GM23338 (cell line): ENCODE measurements around the gene WWOX. TPM values are rescaled to one million over a fixed set of nuclear protein-coding genes. Genes with fewer than 3 reads are reported as not detected.

Experiments used
- ATAC-seq: fragments of 200-7000 bp; cut with Tn5 transposase; 3 replicates; pipeline ENCODE4 v1.9.1; 2020
- DNase-seq: peaks from one replicate; pipeline ENCODE4 v3.0.0-alpha.2; 2015; ENCODE audit warnings: low spot score
- H2AFZ ChIP-seq: fragments of 200-600 bp; sonication (generic); 2 replicates; pipeline ENCODE4 v1.8.0; 2016; ENCODE audit warnings: antibody characterized with exemption, mild to moderate bottlenecking, moderate library complexity
- H3F3A ChIP-seq: fragments of 200-600 bp; sonication (generic); replicated peaks from 2 replicates; pipeline ENCODE4 v1.8.0; 2017; ENCODE audit warnings: antibody characterized with exemption, mixed run types, low read depth
- H3K27ac ChIP-seq: fragments of 200-600 bp; sonication (generic); 2 replicates; pipeline ENCODE4 v1.6.1; 2016; ENCODE audit warnings: low read depth
- H3K27me3 ChIP-seq: fragments of 200-600 bp; sonication (generic); 2 replicates; pipeline ENCODE4 v1.8.0; 2016; ENCODE audit warnings: mild to moderate bottlenecking, mixed run types, moderate library complexity; ENCODE audit not compliant: insufficient read depth
- H3K36me3 ChIP-seq: fragments of 200-600 bp; sonication (generic); 2 replicates; pipeline ENCODE4 v1.8.0; 2016; ENCODE audit warnings: mild to moderate bottlenecking; ENCODE audit not compliant: insufficient read depth
- H3K4me1 ChIP-seq: fragments of 200-600 bp; sonication (generic); 2 replicates; pipeline ENCODE4 v1.8.0; 2016; ENCODE audit warnings: mild to moderate bottlenecking, moderate library complexity; ENCODE audit not compliant: insufficient read depth
- H3K4me2 ChIP-seq: fragments of 200-600 bp; sonication (generic); 2 replicates; pipeline ENCODE4 v1.7.1; 2017; ENCODE audit warnings: mixed run types
- H3K4me3 ChIP-seq: fragments of 200-600 bp; sonication (generic); 2 replicates; pipeline ENCODE4 v1.6.1; 2016; ENCODE audit warnings: mixed run types
- H3K79me2 ChIP-seq: fragments of 200-600 bp; sonication (generic); replicated peaks from 2 replicates; pipeline ENCODE4 v1.8.0; 2017; ENCODE audit warnings: mild to moderate bottlenecking; ENCODE audit not compliant: insufficient read depth
- H3K9me2 ChIP-seq: fragments of 200-600 bp; sonication (generic); 2 replicates; pipeline ENCODE4 v1.8.0; 2017; ENCODE audit not compliant: insufficient read depth
- H4K20me1 ChIP-seq: fragments of 200-600 bp; sonication (generic); replicated peaks from 2 replicates; pipeline ENCODE4 v1.8.0; 2017; ENCODE audit warnings: mild to moderate bottlenecking; ENCODE audit not compliant: insufficient read depth
- H3K27ac Mint-ChIP-seq: 2 replicates; pipeline ENCODE4 v1.8.0; 2020; ENCODE audit warnings: inconsistent platforms, mild to moderate bottlenecking, moderate library complexity, mixed read lengths
- H3K27me3 Mint-ChIP-seq: 3 replicates; pipeline ENCODE4 v1.8.0; 2022; ENCODE audit warnings: low read depth, mild to moderate bottlenecking, moderate library complexity, mixed read lengths, inconsistent platforms; ENCODE audit not compliant: insufficient read depth, poor library complexity
- H3K36me3 Mint-ChIP-seq: 3 replicates; pipeline ENCODE4 v1.8.0; 2021; ENCODE audit warnings: low read depth, mild to moderate bottlenecking, inconsistent platforms, moderate library complexity, mixed read lengths
- H3K4me1 Mint-ChIP-seq: 3 replicates; pipeline ENCODE4 v1.8.0; 2020; ENCODE audit warnings: mild to moderate bottlenecking, inconsistent platforms, mixed read lengths
- H3K4me3 Mint-ChIP-seq: 3 replicates; pipeline ENCODE4 v1.8.0; 2021; ENCODE audit warnings: moderate library complexity, mild to moderate bottlenecking, inconsistent platforms, mixed read lengths
- H3K9me3 Mint-ChIP-seq: 3 replicates; pipeline ENCODE4 v1.8.0; 2020; ENCODE audit warnings: moderate library complexity, mild to moderate bottlenecking, inconsistent platforms, mixed read lengths
- CREB1 ChIP-seq: fragments of 250-450 bp; sonication (Bioruptor Pico); IDR thresholded peaks from 2 replicates; pipeline ENCODE4 v1.5.0; 2020; ENCODE audit warnings: low read depth, mild to moderate bottlenecking, moderate library complexity
- EZH2 ChIP-seq: fragments of 200-600 bp; sonication (generic); IDR thresholded peaks from one replicate; pipeline ENCODE4 v1.8.0; 2017; ENCODE audit warnings: antibody characterized with exemption, mild to moderate bottlenecking, low read depth; ENCODE audit not compliant: unreplicated experiment
- EZH2phosphoT487 ChIP-seq: fragments of 200-600 bp; sonication (generic); IDR thresholded peaks from one replicate; pipeline ENCODE4 v1.8.1; 2018; ENCODE audit warnings: antibody characterized with exemption; ENCODE audit not compliant: unreplicated experiment
- JUNB ChIP-seq: IDR thresholded peaks from one replicate; pipeline ENCODE4 v1.6.1; 2016; ENCODE audit warnings: antibody characterized with exemption; ENCODE audit not compliant: unreplicated experiment
- NANOG ChIP-seq: IDR thresholded peaks from 2 replicates; pipeline ENCODE4 v1.6.1; 2016; ENCODE audit warnings: antibody characterized with exemption, borderline replicate concordance
- POLR2AphosphoS5 ChIP-seq: IDR thresholded peaks from 2 replicates; pipeline ENCODE4 v1.6.1; 2016; ENCODE audit warnings: antibody characterized with exemption, low read depth
- STAT1 ChIP-seq: IDR thresholded peaks from one replicate; pipeline ENCODE4 v1.6.1; 2016; ENCODE audit warnings: antibody characterized with exemption; ENCODE audit not compliant: unreplicated experiment
- ZNF114 ChIP-seq: fragments of 250-450 bp; sonication (Bioruptor Pico); IDR thresholded peaks from 2 replicates; pipeline ENCODE4 v1.5.0; 2020; ENCODE audit warnings: mild to moderate bottlenecking, moderate library complexity
- ZNF331 ChIP-seq: fragments of 250-450 bp; sonication (Bioruptor Pico); IDR thresholded peaks from 2 replicates; pipeline ENCODE4 v1.5.0; 2020; ENCODE audit warnings: low read depth, mild to moderate bottlenecking, moderate library complexity
- ZNF462 ChIP-seq: fragments of 250-450 bp; sonication (Bioruptor Pico); IDR thresholded peaks from 2 replicates; pipeline ENCODE4 v1.5.0; 2020; ENCODE audit warnings: mild to moderate bottlenecking, moderate library complexity
- long read RNA-seq: library from polyadenylated mRNA; unstranded; transcript quantifications from one replicate; pipeline ENCODE4 v2.0.0, GENCODE V29; 2020; ENCODE audit not compliant: unreplicated experiment
- polyA plus RNA-seq: library from polyadenylated mRNA; unstranded; fragments of >200 nt; fragmentation: Nextera tagmentation; extraction: Ambion mirVana; gene quantifications from 2 replicates; pipeline ENCODE4 v1.2.1, GENCODE V29; 2016
- total RNA-seq: library from RNA; depleted of rRNA; stranded (reverse); fragments of >200 nt; shearing (Covaris generic); gene quantifications from 2 replicates; pipeline ENCODE4 v1.2.3, GENCODE V29; 2014; rRNA removed
- TF ChIP-seq, protein P1 (sequence below): IDR thresholded peaks from one replicate; pipeline ENCODE4 v1.6.1; 2018; ENCODE audit warnings: antibody characterized with exemption; ENCODE audit not compliant: unreplicated experiment
- TF ChIP-seq, protein P2 (sequence below): IDR thresholded peaks from 2 replicates; pipeline ENCODE4 v1.6.1; 2016; ENCODE audit warnings: antibody characterized with exemption

The WWOX gene
- total RNA-seq: 19.3 and 21.0 TPM in 2 replicates
- 10.0 and 11.5 TPM in 2 replicates for polyA plus RNA-seq
- long read RNA-seq, partial matches to known transcripts: 0 of 3 reads
- long read RNA-seq, other reads (novel, unspliced or antisense): 2 of 3 reads

DNA sequence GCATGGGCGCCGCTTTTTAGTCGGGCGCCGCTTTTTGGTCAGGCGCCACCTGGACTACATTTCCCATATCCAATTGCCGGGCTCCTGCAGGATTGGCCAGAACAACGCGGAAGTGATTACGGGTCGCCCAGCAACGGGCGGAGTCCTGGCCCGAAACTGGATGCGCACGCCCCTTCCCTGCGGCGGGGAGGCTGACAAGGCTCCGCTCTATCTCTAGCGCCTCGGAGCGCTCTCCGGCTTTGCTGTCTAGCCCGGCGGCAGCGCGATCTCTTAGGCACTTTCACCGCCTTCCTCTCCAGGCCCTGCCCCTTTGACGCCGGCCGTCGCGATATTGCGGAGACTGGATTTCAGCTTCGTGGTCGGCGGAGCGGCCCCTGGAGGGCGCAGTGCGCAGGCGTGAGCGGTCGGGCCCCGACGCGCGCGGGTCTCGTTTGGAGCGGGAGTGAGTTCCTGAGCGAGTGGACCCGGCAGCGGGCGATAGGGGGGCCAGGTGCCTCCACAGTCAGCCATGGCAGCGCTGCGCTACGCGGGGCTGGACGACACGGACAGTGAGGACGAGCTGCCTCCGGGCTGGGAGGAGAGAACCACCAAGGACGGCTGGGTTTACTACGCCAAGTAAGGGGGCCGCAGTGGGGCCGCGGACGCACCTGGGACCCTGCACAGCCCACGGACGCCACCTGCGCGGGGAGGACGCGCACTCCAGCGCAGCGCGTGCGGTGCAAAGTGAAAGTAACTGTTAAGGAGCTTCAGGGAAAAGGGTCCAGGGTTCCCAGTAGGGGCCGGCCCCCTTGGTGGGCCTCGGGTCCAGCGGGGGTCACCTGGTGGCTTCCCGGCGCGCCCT lies at the start of gene WWOX:
Gene WWOX, plus strand, starts transcription at position 384 of the 841 bp plus-strand sequence.
- H3K27ac Mint-ChIP-seq: peak within 1 kb of the TSS; percentile 90
- peaks cover 8% of the 10 kb centered on the region for H3K27me3 Mint-ChIP-seq
- H3K79me2 ChIP-seq: 0 out of 2 replicates have a peak, but pooled peaks cover 5% of the 10 kb centered on the region
- peak within 1 kb of the TSS; percentile 95 for H3K4me3 ChIP-seq
- H3K9me2 ChIP-seq: no peaks in the 10 kb centered on the region
- peaks cover 7% of the 10 kb centered on the region for H3K4me1 ChIP-seq
- ATAC-seq: peak; percentile 95
- no peaks in the 10 kb centered on the region for H3K36me3 ChIP-seq
- no peaks in the 10 kb centered on the region for H3F3A ChIP-seq
- H2AFZ ChIP-seq: peak within 1 kb of the TSS; percentile 100
- peaks cover 9% of the 10 kb centered on the region; the same call in 2 of the 3 replicates for H3K9me3 Mint-ChIP-seq
- H3K4me1 Mint-ChIP-seq: peaks cover 12% of the 10 kb centered on the region
- peak within 1 kb of the TSS; percentile 85 for H3K4me3 Mint-ChIP-seq
- H3K27me3 ChIP-seq: peaks cover 21% of the 10 kb centered on the region
- H3K36me3 Mint-ChIP-seq: peaks cover 6% of the 10 kb centered on the region; the same call in 1 of the 3 replicates
- peak within 1 kb of the TSS; percentile 94 for H3K4me2 ChIP-seq
- peaks cover 3% of the 10 kb centered on the region; the same call in 1 of the 2 replicates for H4K20me1 ChIP-seq
- peak; percentile 98 for DNase-seq
- H3K27ac ChIP-seq: peak within 1 kb of the TSS; percentile 45; the same call in 1 of the 2 replicates
- TF ChIP-seq CREB1 (peak; percentile 81), EZH2phosphoT487 (no peak), EZH2 (no peak), JUNB (no peak), ZNF462 (CRISPR knock-in tag) (no peak), ZNF331 (no peak), ZNF114 (CRISPR knock-in tag) (no peak), NANOG (0 out of 2 replicates have a peak, but pooled peaks have one; percentile 31), POLR2AphosphoS5 (peak; percentile 69), STAT1 (no peak)
- TF ChIP-seq, protein P1, sequence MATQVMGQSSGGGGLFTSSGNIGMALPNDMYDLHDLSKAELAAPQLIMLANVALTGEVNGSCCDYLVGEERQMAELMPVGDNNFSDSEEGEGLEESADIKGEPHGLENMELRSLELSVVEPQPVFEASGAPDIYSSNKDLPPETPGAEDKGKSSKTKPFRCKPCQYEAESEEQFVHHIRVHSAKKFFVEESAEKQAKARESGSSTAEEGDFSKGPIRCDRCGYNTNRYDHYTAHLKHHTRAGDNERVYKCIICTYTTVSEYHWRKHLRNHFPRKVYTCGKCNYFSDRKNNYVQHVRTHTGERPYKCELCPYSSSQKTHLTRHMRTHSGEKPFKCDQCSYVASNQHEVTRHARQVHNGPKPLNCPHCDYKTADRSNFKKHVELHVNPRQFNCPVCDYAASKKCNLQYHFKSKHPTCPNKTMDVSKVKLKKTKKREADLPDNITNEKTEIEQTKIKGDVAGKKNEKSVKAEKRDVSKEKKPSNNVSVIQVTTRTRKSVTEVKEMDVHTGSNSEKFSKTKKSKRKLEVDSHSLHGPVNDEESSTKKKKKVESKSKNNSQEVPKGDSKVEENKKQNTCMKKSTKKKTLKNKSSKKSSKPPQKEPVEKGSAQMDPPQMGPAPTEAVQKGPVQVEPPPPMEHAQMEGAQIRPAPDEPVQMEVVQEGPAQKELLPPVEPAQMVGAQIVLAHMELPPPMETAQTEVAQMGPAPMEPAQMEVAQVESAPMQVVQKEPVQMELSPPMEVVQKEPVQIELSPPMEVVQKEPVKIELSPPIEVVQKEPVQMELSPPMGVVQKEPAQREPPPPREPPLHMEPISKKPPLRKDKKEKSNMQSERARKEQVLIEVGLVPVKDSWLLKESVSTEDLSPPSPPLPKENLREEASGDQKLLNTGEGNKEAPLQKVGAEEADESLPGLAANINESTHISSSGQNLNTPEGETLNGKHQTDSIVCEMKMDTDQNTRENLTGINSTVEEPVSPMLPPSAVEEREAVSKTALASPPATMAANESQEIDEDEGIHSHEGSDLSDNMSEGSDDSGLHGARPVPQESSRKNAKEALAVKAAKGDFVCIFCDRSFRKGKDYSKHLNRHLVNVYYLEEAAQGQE: no peak
- TF ChIP-seq, protein P2, sequence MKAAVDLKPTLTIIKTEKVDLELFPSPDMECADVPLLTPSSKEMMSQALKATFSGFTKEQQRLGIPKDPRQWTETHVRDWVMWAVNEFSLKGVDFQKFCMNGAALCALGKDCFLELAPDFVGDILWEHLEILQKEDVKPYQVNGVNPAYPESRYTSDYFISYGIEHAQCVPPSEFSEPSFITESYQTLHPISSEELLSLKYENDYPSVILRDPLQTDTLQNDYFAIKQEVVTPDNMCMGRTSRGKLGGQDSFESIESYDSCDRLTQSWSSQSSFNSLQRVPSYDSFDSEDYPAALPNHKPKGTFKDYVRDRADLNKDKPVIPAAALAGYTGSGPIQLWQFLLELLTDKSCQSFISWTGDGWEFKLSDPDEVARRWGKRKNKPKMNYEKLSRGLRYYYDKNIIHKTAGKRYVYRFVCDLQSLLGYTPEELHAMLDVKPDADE: peak; percentile 77; the same call in 1 of the 2 replicates
